MM.1S (cell line): ENCODE measurements around the gene F7.

Experiments
- CTCF ChIP-seq: fragments of 300-600 bp; sonication (generic); IDR thresholded peaks from 2 replicates; pipeline ENCODE4 v1.5.1; 2016; ENCODE audit warnings: antibody characterized with exemption, low read length, mixed read lengths
- EZH2phosphoT487 ChIP-seq: fragments of 300-600 bp; sonication (generic); IDR thresholded peaks from 2 replicates; pipeline ENCODE4 v1.6.1; 2018; ENCODE audit warnings: antibody characterized with exemption, low read length

GRCh38 chr13:113153810-113154748 is 48.5 kb downstream of the F7 start:
- TF ChIP-seq CTCF (no peak), EZH2phosphoT487 (no peak)
